Osteocyte (in vitro differentiated cells): ENCODE measurements around the gene CRYBG1. TPM values are rescaled to one million over a fixed set of nuclear protein-coding genes. Genes with fewer than 3 reads are reported as not detected.

Experiments used
- DNase-seq: peaks from one replicate; pipeline ENCODE4 v3.0.0; 2021; ENCODE audit warnings: mixed read lengths; ENCODE audit not compliant: unreplicated experiment; ENCODE audit errors: extremely low spot score
- H3K27ac Mint-ChIP-seq: one replicate; pipeline ENCODE4 v1.8.0; 2021; ENCODE audit warnings: mild to moderate bottlenecking, mixed read lengths; ENCODE audit not compliant: unreplicated experiment
- H3K27me3 Mint-ChIP-seq: one replicate; pipeline ENCODE4 v1.8.0; 2021; ENCODE audit warnings: mixed read lengths; ENCODE audit not compliant: unreplicated experiment
- H3K36me3 Mint-ChIP-seq: one replicate; pipeline ENCODE4 v1.8.0; 2021; ENCODE audit warnings: mixed read lengths; ENCODE audit not compliant: unreplicated experiment
- H3K4me1 Mint-ChIP-seq: one replicate; pipeline ENCODE4 v1.8.0; 2021; ENCODE audit warnings: mixed read lengths; ENCODE audit not compliant: unreplicated experiment
- H3K4me3 Mint-ChIP-seq: one replicate; pipeline ENCODE4 v1.8.0; 2021; ENCODE audit warnings: mild to moderate bottlenecking, moderate library complexity, mixed read lengths; ENCODE audit not compliant: unreplicated experiment
- H3K9me3 Mint-ChIP-seq: one replicate; pipeline ENCODE4 v1.8.0; 2021; ENCODE audit warnings: mixed read lengths; ENCODE audit not compliant: unreplicated experiment
- total RNA-seq: library from RNA; stranded (reverse); gene quantifications from 2 replicates; pipeline ENCODE4 v1.2.1, GENCODE V29; 2021
- TF ChIP-seq, protein P1 (sequence below): fragments of 200-600 bp; sonication (generic); IDR thresholded peaks from 2 replicates; pipeline ENCODE4 v1.5.0; 2021; ENCODE audit warnings: antibody characterized with exemption, mild to moderate bottlenecking, moderate library complexity

The CRYBG1 gene
- total RNA-seq, 1 donor from 2014 or later = 2.4 TPM

DNA sequence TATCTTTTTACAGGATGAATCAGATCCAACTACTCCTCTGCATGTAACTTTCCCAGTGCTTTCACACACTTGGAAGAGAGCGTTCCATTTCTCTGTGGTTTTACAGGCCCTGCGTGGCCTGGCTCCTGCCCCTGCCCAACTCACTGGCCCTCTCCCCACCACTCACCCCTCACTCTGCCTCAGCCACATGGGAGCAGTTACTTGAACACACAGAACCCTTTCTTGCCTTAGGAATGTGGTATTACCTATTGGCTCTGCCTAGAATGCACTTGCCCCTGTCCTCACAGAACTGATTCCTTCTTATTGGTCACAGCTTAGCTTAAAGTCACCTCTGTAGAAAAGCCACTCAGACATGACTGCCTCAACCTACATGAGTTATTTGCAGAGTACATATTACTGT lies 108.4 kb downstream of the CRYBG1 start:
- Mint-ChIP-seq H3K4me3 (no peak overlapping the region), H3K27ac (no peak overlapping the region), H3K27me3 (peaks cover 52% of the 10 kb centered on the region), H3K36me3 (no peaks in the 10 kb centered on the region), H3K9me3 (no peaks in the 10 kb centered on the region), H3K4me1 (no peaks in the 10 kb centered on the region)
- no peak for DNase-seq
- TF ChIP-seq, protein P1, sequence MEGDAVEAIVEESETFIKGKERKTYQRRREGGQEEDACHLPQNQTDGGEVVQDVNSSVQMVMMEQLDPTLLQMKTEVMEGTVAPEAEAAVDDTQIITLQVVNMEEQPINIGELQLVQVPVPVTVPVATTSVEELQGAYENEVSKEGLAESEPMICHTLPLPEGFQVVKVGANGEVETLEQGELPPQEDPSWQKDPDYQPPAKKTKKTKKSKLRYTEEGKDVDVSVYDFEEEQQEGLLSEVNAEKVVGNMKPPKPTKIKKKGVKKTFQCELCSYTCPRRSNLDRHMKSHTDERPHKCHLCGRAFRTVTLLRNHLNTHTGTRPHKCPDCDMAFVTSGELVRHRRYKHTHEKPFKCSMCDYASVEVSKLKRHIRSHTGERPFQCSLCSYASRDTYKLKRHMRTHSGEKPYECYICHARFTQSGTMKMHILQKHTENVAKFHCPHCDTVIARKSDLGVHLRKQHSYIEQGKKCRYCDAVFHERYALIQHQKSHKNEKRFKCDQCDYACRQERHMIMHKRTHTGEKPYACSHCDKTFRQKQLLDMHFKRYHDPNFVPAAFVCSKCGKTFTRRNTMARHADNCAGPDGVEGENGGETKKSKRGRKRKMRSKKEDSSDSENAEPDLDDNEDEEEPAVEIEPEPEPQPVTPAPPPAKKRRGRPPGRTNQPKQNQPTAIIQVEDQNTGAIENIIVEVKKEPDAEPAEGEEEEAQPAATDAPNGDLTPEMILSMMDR = no peak

DNA sequence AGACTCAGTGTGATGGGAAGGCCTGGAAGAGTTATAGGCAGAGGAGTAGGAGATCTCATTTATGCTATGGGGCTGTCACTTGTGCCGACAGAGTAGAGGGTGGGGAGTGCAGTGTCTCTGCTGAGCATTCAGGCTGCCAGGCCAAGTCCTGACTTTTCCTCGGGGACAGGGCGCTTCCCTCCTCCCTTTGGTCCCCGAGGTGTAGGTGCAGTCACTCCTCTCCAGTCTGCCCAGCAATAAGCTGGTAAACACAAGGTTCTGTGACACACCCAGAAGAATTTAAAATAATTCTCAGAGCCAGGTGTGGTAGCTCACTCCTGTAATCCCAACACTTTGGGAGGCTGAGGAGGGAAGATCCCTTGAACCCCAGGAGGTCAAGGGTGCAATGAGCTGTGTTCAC lies 109.4 kb downstream of the CRYBG1 start:
- H3K36me3 Mint-ChIP-seq = no peaks in the 10 kb centered on the region
- no peaks in the 10 kb centered on the region for H3K9me3 Mint-ChIP-seq
- H3K4me3 Mint-ChIP-seq = no peak overlapping the region
- peaks cover 50% of the 10 kb centered on the region for H3K27me3 Mint-ChIP-seq
- H3K4me1 Mint-ChIP-seq = no peaks in the 10 kb centered on the region
- no peak for DNase-seq
- no peak overlapping the region for H3K27ac Mint-ChIP-seq
- TF ChIP-seq, protein P1 = no peak

DNA sequence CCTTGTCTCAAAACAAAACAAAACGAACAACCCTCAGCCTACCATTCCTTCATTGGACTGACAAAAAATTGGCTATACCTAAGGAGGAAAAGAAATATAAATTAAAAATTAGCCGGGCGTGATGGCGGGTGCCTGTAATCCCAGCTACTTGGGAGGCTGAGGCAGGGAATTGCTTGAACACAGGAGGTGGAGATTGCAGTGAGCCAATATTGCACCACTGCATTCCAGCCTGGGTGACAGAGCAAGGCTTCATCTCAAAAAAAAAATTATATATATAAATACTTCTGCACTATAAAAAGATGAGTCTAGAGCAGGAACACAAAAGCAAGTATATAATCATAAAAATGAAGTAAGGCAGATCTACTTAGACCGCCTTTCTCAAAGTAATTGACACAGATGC lies 109.8 kb downstream of the CRYBG1 start:
- Mint-ChIP-seq H3K27me3 (peaks cover 46% of the 10 kb centered on the region), H3K36me3 (no peaks in the 10 kb centered on the region), H3K4me3 (no peak overlapping the region), H3K4me1 (no peaks in the 10 kb centered on the region), H3K9me3 (no peaks in the 10 kb centered on the region), H3K27ac (no peak overlapping the region)
- no peak for DNase-seq
- TF ChIP-seq, protein P1 = no peak

DNA sequence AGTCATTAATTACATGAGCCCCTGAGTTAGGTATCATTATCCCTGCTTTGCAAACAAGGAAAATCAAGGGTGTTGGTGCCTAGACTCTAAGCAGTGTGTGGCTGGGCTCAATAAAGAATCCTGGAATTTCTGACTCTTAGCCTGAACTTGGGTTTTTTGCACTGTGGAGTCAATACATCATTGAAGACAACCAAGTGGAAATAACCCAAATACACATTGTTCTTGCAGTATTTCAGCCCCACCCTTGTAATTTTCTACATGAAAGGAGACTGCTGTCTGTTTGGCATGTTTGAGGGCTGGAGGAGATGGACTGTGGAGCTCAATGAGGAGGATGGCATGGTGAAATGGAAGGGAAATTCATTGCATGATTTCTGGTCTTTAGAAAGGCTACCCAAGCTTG lies 110.3 kb downstream of the CRYBG1 start:
- H3K27me3 Mint-ChIP-seq = peaks cover 41% of the 10 kb centered on the region
- TF ChIP-seq, protein P1 = no peak
- H3K36me3 Mint-ChIP-seq = no peaks in the 10 kb centered on the region
- no peak overlapping the region for H3K4me3 Mint-ChIP-seq
- no peaks in the 10 kb centered on the region for H3K9me3 Mint-ChIP-seq
- no peaks in the 10 kb centered on the region for H3K4me1 Mint-ChIP-seq
- H3K27ac Mint-ChIP-seq = no peak overlapping the region
- no peak for DNase-seq

DNA sequence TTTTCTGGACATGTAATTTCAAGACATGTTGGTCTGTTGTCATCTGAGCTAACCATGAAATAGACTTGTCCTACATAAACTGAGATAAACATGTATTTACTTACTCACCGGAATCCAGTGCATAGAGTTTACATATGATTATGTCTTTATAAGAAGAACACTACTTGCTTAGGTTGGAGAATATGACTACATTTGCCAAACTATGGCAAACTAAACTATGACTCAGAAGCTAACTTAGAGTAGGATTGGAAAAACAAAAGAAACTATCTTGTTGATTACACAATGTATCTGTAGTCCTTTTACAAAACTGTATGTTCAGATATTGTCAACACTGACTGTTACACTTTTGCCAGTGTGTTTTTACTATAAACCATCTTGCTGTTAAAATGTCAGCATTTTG lies 113.3 kb downstream of the CRYBG1 start:
- DNase-seq = no peak
- Mint-ChIP-seq H3K4me1 (no peaks in the 10 kb centered on the region), H3K27me3 (peaks cover 18% of the 10 kb centered on the region), H3K27ac (no peak overlapping the region), H3K4me3 (no peak overlapping the region), H3K9me3 (no peaks in the 10 kb centered on the region), H3K36me3 (no peaks in the 10 kb centered on the region)
- TF ChIP-seq, protein P1 = no peak
